Stimulated activated naive CD4-positive, alpha-beta T cell (primary cell): ENCODE results near the gene ACSS1.
"Not testable (repeated sequence)": the region's sequence is repeated elsewhere in the genome, so short reads cannot be mapped to it uniquely, and the experiment has no call there.

ENCODE experiments used
- DNase-seq, 6 experiments: peaks; one replicate each; lab custom pipeline; 2025; lab: John Stamatoyannopoulos, UW

The ACSS1 gene

GRCh38 chr20:25009218-25010145 is 48.5 kb downstream of the ACSS1 start:
- no peak for DNase-seq

DNA sequence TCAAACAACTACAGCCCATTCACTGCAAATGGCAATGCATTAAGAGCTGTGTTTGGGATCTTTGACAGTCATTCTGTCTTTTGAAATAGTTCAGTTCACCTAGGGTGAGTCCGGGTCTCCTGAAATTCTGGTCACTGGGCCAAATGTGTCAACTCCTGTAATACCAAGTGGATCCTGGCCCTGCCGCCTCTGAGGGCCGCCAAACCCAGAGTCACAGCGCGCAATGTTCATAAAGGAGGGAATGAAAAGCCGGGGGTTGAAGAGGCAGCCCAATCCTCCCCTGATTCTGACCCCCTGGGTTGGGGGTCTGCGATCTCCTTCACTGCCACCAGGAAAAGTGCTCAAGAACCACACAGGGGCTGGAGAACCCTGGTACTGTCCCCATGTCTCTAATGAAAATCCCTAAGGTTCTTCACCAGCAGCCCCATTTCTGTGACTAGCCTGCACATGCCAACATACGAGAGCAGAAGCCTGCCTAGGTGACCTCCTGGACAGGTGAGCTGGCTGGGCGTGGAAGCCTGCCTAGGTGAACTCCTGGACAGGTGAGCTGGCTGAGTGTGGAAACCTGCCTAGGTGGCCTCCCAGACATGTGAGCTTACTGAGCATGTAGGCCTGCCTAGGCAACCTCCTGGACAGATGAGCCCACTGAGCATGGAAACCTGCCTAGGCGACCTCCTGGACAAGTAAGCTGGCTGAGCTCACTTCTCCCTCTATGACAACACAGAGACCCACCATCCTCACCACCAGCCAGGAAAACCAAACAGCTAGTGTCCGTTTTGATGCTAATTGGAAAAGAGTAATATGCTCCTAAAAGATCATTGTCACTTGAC is 49.3 kb downstream of the ACSS1 start:
- DNase-seq = no peak

GRCh38 chr20:25007491-25008305 is 50.2 kb downstream of the ACSS1 start:
- no peak for DNase-seq

- DNase-seq = no peak
Measured at GRCh38 chr20:25006431-25007167, 51.3 kb downstream of the ACSS1 start.

GRCh38 chr20:25005661-25006060 is 52.3 kb downstream of the ACSS1 start:
- no peak for DNase-seq

DNA sequence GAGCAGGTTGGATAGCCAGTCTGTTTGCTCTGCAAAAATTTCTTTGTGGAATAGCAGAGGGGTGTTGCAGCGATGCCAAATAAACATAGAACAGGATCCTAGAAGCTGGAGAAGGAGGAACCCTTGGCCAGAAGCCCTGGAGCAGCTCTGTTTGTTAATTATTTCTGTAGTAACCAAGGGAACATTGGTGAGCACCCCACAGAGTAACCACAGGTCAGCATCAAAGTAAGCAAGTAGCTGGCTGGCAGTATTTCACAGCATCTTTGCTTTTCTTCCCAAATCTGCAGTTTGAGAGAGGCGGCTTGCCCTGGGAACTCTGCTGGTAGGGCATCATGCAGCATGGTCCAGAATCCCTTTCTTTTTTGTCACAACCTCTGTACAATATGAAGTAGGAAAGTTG is 52.7 kb downstream of the ACSS1 start:
- DNase-seq = no peak

DNA sequence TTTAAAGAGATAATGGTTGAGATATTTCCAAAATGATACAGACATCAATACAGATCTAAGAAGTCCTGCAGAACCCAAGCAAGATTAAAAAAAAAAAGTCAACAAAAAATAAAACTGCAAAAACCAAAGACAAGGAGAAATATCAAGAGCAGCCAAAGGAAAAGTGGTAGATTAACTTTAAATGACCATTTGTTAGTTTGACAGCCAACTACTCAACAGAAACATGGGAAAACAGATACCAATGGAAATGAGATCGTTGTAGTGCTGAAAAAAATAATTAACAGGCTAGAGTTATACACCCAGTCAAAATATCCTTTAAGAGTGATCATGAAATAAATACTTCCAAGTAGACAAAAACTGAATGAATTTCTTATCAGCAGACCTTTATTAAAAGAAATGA is 54.9 kb downstream of the ACSS1 start:
- DNase-seq = no peak

DNA sequence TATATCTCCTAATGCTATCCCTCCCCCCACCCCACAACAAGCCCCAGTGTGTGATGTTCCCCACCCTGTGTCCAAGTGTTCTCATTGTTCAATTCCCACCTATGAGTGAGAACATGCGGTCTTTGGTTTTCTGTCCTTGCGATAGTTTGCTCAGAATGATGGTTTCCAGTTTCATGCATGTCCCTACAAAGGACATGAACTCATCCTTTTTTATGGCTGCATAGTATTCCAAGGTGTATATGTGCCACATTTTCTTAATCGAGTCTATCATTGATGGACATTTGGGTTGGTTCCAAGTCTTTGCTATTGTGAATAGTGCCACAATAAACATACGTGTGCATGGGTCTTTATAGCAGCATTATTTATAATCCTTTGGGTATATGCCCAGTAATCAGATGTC is 56.6 kb downstream of the ACSS1 start:
- not testable (repeated sequence) for DNase-seq

DNA sequence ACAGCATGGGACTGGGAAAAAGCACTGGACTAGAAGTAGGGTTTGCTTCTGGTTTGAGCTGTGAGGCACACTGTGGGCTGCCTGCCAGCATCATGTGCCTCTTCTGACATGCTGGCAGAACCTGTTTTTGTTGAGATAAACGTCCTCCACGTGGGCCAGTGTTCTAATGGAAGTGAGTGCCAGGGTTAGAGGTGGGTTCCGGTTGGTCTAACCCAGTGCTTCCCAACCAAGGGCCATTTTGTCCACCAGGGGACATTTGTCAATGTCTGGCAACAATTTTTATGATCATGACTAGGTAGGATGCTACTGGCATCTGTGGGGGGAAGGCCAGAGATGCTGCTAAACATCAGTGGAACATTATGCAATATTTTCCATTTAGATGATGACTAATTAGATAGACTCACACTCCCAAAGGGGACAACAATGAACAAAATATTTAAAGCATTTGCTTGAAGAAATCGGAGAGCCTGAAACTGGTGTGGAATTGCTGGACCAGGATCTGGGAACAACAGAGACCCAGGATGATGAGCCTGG is 57.6 kb downstream of the ACSS1 start:
- DNase-seq = no peak

GRCh38 chr20:24999568-24999967 is 58.4 kb downstream of the ACSS1 start:
- no peak for DNase-seq

GRCh38 chr20:24998631-24999445 is 59.1 kb downstream of the ACSS1 start:
- DNase-seq = no peak

- no peak for DNase-seq
Measured at GRCh38 chr20:24998121-24998520, 59.8 kb downstream of the ACSS1 start.

- DNase-seq = no peak
Measured at GRCh38 chr20:24996449-24997377, 61.2 kb downstream of the ACSS1 start.

DNA sequence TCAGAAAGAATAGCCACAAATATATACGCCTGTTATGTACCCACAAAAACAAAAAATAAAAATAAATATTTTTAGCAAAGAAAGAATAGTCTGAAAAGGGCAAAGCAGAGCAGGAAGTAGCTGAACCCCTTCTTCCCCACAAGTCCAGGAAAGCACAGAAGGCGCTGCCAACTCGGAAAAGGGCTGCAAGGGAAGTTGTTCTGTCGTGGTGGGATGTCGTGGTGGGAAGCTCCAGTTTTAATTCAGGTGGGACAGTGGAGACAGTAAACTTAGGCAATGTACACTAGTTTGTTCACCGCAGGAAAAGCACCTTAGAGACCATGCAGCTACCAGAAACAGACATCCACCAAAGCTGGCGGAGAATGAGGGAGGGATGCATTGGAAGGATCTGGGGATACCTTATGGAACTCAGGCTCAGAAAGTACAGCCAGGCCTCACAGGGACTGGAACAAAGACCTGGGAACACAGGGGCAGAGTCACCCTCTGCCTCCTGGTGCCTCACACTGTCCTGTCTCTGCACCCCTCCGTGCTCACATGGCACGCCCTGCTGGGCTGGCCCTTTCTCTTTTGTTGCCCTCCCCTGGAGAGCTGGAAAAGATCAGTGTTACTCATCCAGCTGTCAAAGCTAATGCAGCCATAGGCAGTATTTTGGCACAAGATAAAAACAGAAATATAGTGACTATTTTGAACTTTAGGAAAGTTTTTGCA is 62.0 kb downstream of the ACSS1 start:
- DNase-seq = no peak

DNA sequence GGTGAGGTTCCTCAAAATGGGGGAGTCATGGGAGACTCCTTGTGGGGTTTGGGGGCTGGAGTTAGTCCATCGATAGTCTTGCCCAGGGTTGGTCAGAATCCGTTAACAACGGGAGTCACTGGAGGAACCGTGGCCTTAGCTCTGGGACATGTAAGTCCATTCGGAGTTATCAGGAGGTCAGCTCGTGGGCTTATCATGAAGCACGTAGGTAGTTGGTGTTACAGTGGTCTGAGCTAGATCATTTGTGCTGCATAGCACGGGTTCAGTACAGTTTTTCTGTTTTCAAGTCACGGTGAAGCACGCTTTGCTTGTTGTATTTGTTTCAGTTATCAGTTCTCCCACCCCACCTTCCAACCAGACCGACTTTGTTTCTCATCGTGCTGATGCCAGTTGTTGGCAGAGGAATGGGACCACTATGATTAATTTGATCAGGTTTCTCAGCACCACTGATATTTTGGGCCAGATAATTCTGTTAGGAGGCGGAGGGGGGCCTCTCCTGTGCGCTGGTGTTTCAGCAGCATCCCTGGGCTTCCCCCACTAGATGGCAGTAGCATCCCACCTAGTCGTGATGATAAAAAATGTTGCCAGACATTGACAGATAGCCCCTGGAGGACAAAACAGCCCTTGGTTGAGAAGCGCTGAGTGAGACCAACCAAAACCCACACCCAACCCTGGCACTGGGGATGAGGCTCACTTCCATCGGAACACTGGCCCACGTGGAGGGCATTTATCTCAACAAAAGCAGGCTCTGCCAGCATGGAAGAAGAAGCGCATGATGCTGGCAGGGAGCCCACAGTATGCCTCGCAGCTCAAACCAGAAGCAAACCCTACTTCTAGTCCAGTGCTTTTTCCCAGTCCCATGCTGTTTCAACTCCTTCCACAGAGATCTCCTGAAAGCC is 63.2 kb downstream of the ACSS1 start:
- DNase-seq = peak; percentile 65 to 91 (median 76)

DNA sequence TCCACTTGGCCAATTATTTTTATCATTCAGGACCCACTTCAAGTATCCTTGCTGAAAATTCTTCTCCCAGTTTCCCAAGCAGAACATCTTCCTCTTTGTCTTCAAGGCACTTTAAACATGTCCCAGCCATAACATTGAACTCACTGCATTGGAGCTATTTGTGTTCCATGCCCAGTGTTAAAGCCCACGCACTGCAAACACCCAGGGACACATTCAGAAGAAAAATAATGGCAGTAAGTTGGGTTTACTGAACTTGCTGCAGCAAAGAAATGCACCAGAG is 63.8 kb downstream of the ACSS1 start:
- no peak for DNase-seq

DNA sequence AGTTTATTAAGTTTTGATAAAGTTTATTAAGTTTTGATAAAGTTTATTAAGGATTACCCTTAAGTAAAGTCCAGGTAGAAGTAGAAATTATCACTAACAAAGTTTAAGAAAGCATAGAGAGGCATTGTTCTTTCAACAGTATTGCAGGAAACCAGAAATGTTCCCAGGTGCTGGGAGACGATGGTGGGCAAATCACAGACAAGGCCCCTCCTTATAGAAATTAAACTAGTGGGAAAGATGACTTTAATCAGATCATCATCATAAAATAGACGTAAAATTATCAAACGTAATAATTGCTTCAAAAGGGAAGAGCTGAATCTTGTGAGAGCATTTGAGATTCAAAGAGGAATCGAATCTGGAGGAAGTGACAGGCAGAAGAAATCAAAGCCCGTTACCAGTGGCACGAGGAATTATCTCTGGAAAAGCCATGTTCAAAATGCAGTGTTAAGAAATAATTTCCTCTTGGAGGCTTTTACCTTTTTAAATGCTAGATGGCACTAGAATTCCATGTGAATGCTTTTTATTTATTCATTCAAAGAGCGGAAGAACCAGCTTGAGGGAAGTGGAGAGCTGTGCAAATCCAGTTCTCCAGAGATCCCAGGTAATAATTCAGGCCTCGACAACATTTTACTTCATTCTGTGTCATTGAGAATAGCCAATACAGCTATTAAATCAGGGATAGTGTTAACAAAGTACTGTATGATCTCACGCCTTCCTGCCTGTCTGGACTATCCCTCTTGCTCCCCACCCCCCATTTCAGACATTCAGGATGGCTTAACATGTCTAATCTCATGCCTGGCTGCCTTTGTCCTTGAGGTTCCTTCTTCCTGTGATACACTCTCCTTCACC is 64.4 kb downstream of the ACSS1 start:
- peak in 1 of 6 experiments; percentile 18 for DNase-seq
